Gastrocnemius medialis (tissue), 4 donors: ENCODE data around the gene EPHA1. TPM values are rescaled to one million over a fixed set of nuclear protein-coding genes. Genes with fewer than 3 reads are reported as not detected.

Source experiments
- ATAC-seq, 2 donors: fragments of 150-250 bp; one replicate each; pipeline ENCODE4 v1.9.1; 2016
- DNase-seq, 2 donors: peaks; one replicate each; pipeline ENCODE4 v3.0.0-alpha.2; 2019
- H3K27ac ChIP-seq, 4 donors: fragments of 200-600 bp; sonication (generic); 1 replicate in 1 of 4; 2 replicates in 3 of 4; pipeline ENCODE4 v1.5.1; 2016 to 2018; ENCODE audit warnings: mild to moderate bottlenecking in 2 of 4, moderate library complexity in 1 of 4
- H3K27me3 ChIP-seq, 3 donors: fragments of 200-600 bp; sonication (generic) in 2 of 3; 1 replicate in 1 of 3; 2 replicates in 2 of 3; pipeline versions ENCODE4 v1.5.1 to v1.6.0; 2016 to 2019; ENCODE audit warnings: mild to moderate bottlenecking in 1 of 3, moderate library complexity in 1 of 3
- H3K36me3 ChIP-seq, 2 donors: fragments of 200-600 bp; sonication (generic) in 1 of 2; one replicate each; pipeline ENCODE4 v1.5.1; 2017 to 2018
- H3K4me1 ChIP-seq, 2 donors: fragments of 200-600 bp; sonication (generic) in 1 of 2; one replicate each; pipeline ENCODE4 v1.5.1; 2016 to 2017; ENCODE audit warnings: mild to moderate bottlenecking in 2 of 2
- H3K4me3 ChIP-seq, 4 donors: fragments of 200-600 bp; sonication (generic) in 3 of 4; 1 replicate in 1 of 4; 2 replicates in 3 of 4; pipeline ENCODE4 v1.5.1; 2016 to 2019; ENCODE audit warnings: mild to moderate bottlenecking in 2 of 4
- H3K9me3 ChIP-seq, 3 donors: fragments of 200-600 bp; sonication (generic) in 2 of 3; 1 replicate in 1 of 3; 2 replicates in 2 of 3; pipeline ENCODE4 v1.5.1; 2016 to 2019
- POLR2A ChIP-seq, 2 donors: fragments of 450-650 bp; IDR thresholded peaks; one replicate each; pipeline ENCODE4 v1.6.1; 2017; ENCODE audit warnings: antibody characterized with exemption in 2 of 2, mild to moderate bottlenecking in 2 of 2, moderate library complexity in 2 of 2
- in situ Hi-C, 4 donors: fragments of 200-750 bp; cut with MboI; loops; one replicate each; pipeline versions ENCODE4 v1.15.0 to v1.8.0; 2017; ENCODE audit warnings: low sequenced_read_pairs in 4 of 4
- intact Hi-C: fragments of 100-400 bp; cut with DNase I; formaldehyde crosslinking; loops from one replicate; pipeline ENCODE4 v1.15.1; 2023; ENCODE audit warnings: low total_unique reads
- microRNA-seq, 2 donors: library from miRNA; unstranded; fragments of <30 nt; microRNA quantifications; one replicate each; pipeline ENCODE4, GENCODE V29; 2016; ENCODE audit warnings: borderline replicate concordance in 2 of 2
- total RNA-seq, 4 donors: library from RNA; depleted of rRNA; stranded (reverse); fragments of >200 nt; gene quantifications; one replicate each; pipeline versions ENCODE4 v1.1.0 to v1.2.3, GENCODE V29; 2016
- TF ChIP-seq, protein P1 (sequence below), 5 experiments: fragments of 450-650 bp in 3 of 5; fragments of 200-600 bp in 2 of 5; sonication (generic) in 2 of 5; IDR thresholded peaks in 4 of 5; conservative IDR thresholded peaks in 1 of 5; 1 replicate in 4 of 5; 2 replicates in 1 of 5; pipeline ENCODE4 v1.5.1; 2016 to 2019; ENCODE audit warnings: antibody characterized with exemption in 5 of 5, mild to moderate bottlenecking in 3 of 5, moderate library complexity in 3 of 5

Gene EPHA1
- total RNA-seq, 4 donors from 2014 or later = not detected

DNA sequence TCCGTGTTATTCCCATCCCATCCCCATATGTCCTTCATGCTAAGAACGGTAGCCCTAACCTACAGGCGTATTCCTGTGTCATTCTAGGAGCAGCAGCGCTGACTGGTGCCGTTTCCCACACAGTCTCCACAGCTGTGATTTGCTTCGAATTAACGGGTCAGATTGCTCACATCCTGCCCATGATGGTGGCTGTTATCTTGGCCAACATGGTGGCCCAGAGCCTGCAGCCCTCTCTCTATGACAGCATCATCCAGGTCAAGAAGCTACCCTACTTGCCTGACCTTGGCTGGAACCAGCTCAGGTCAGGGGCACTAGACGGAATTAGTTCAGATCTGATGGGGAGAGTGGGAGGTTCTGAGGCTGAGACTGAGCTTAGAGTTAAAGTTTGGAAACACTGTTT, 66.8 kb downstream of the EPHA1 start:
- Histone ChIP-seq H3K9me3 (no peaks in the 10 kb centered on the region), H3K4me1 (no peaks in the 10 kb centered on the region), H3K27ac (peak overlapping the region in 1 of 4 donors; percentile 19), H3K4me3 (no peak overlapping the region), H3K27me3 (no peaks in the 10 kb centered on the region), H3K36me3 (peaks cover 0 to 30% of the 10 kb centered on the region in 2 donors)
- DNase-seq (no peak), ATAC-seq (no peak)
- TF ChIP-seq, protein P1, sequence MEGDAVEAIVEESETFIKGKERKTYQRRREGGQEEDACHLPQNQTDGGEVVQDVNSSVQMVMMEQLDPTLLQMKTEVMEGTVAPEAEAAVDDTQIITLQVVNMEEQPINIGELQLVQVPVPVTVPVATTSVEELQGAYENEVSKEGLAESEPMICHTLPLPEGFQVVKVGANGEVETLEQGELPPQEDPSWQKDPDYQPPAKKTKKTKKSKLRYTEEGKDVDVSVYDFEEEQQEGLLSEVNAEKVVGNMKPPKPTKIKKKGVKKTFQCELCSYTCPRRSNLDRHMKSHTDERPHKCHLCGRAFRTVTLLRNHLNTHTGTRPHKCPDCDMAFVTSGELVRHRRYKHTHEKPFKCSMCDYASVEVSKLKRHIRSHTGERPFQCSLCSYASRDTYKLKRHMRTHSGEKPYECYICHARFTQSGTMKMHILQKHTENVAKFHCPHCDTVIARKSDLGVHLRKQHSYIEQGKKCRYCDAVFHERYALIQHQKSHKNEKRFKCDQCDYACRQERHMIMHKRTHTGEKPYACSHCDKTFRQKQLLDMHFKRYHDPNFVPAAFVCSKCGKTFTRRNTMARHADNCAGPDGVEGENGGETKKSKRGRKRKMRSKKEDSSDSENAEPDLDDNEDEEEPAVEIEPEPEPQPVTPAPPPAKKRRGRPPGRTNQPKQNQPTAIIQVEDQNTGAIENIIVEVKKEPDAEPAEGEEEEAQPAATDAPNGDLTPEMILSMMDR (IDR thresholded peaks at IDR 0.05 in 4 of 5, conservative IDR thresholded peaks at IDR 0.05 in 1 of 5) = no peak
- TF ChIP-seq POLR2A (IDR thresholded peaks at IDR 0.05) = no peak
- in situ Hi-C loops (no loop called here), intact Hi-C loops (no loop called here)

Small RNA genes within 50 kb of the gene (microRNA-seq; reads per million reads assigned to microRNA genes)
- 0 reads per million in 2 donors for gene MIR6892

Other genes with a start within 250 kb of the EPHA1 start
- not detected for gene TAS2R39, start 225.4 kb downstream of the EPHA1 start, total RNA-seq
- gene TAS2R40, start 186.8 kb downstream of the EPHA1 start, total RNA-seq = not detected
- gene GSTK1, start 145.4 kb downstream of the EPHA1 start, total RNA-seq = 100 to 1,000 TPM in 1 of 4 donors, 10 to 100 TPM in 3; 59.5 to 114 (median 85.0) TPM
- gene TMEM139, start 123.9 kb downstream of the EPHA1 start, total RNA-seq = not detected
- gene CASP2, start 120.5 kb downstream of the EPHA1 start, total RNA-seq = 10 to 100 TPM in 1 of 4 donors, 1 to 10 TPM in 3; 3.1 to 13.9 (median 4.1) TPM
- gene CLCN1, start 92.7 kb downstream of the EPHA1 start, total RNA-seq = 1 to 10 TPM in 3 of 4 donors, under 1 TPM in 1; 0.92 to 2.9 (median 1.7) TPM
- 1 to 10 TPM in 1 of 4 donors, under 1 TPM in 2, not detected in 1; 0.33 to 1.2 (median 0.38) TPM for gene FAM131B, start 46.1 kb downstream of the EPHA1 start, total RNA-seq
- 10 to 100 TPM; 27.1 to 81.8 (median 43.2) TPM for gene ZYX, start 27.5 kb downstream of the EPHA1 start, total RNA-seq
- gene TAS2R60, start 34.6 kb upstream of the EPHA1 start, total RNA-seq = not detected
- gene TAS2R41, start 69.0 kb upstream of the EPHA1 start, total RNA-seq = not detected
- not detected for gene CTAGE15, start 162.9 kb upstream of the EPHA1 start, total RNA-seq
- 1 to 10 TPM; 1.6 to 2.9 (median 2.3) TPM for gene TCAF2, start 212.1 kb upstream of the EPHA1 start, total RNA-seq